Tibial nerve (tissue), 4 donors: ENCODE measurements around the gene THEM5. TPM values are rescaled to one million over a fixed set of nuclear protein-coding genes. Genes with fewer than 3 reads are reported as not detected.

ENCODE experiments used
- DNase-seq, 2 donors: peaks; one replicate each; pipeline ENCODE4 v3.0.0-alpha.2; 2019; ENCODE audit warnings: low spot score in 2 of 2
- H3K27ac ChIP-seq, 4 donors: fragments of 200-600 bp; sonication (generic) in 3 of 4; one replicate each; pipeline ENCODE4 v1.5.1; 2017 to 2019; ENCODE audit warnings: mild to moderate bottlenecking in 1 of 4
- H3K27me3 ChIP-seq, 2 donors: fragments of 200-600 bp; sonication (generic) in 1 of 2; one replicate each; pipeline versions ENCODE4 v1.5.1 to v1.6.0; 2017 to 2019
- H3K36me3 ChIP-seq, 3 donors: fragments of 200-600 bp; sonication (generic); one replicate each; pipeline ENCODE4 v1.5.1; 2018 to 2019
- H3K4me1 ChIP-seq, 4 donors: fragments of 200-600 bp; sonication (generic) in 3 of 4; one replicate each; pipeline ENCODE4 v1.5.1; 2017 to 2019
- H3K4me3 ChIP-seq, 4 donors: fragments of 200-600 bp; sonication (generic) in 3 of 4; one replicate each; pipeline ENCODE4 v1.5.1; 2017 to 2019; ENCODE audit warnings: mild to moderate bottlenecking in 1 of 4, moderate library complexity in 1 of 4
- H3K9me3 ChIP-seq, 4 donors: fragments of 200-600 bp; sonication (generic) in 3 of 4; one replicate each; pipeline ENCODE4 v1.5.1; 2017 to 2019
- EP300 ChIP-seq, 2 donors: sonication (generic); formaldehyde crosslinking; IDR thresholded peaks; one replicate each; pipeline ENCODE4 v1.6.1; 2017; ENCODE audit warnings: antibody characterized with exemption in 2 of 2, mild to moderate bottlenecking in 1 of 2
- POLR2A ChIP-seq, 2 donors: fragments of 450-650 bp; IDR thresholded peaks; one replicate each; pipeline ENCODE4 v1.6.1; 2017; ENCODE audit warnings: antibody characterized with exemption in 2 of 2, mild to moderate bottlenecking in 2 of 2, moderate library complexity in 2 of 2
- WGBS, 2 donors: methylation state at CpG; one replicate each; pipeline ENCODE4 v1.1.5; 2018; 5-methylcytosine and 5-hydroxymethylcytosine counted together
- total RNA-seq, 4 donors: library from RNA; depleted of rRNA; stranded (reverse); fragments of >200 nt; gene quantifications; one replicate each; pipeline ENCODE4 v1.1.0, GENCODE V29; 2016
- TF ChIP-seq, protein P1 (sequence below), 5 experiments: fragments of 200-600 bp in 3 of 5; fragments of 450-650 bp in 2 of 5; sonication (generic) in 3 of 5; IDR thresholded peaks; one replicate each; pipeline ENCODE4 v1.5.1; 2016 to 2019; ENCODE audit warnings: antibody characterized with exemption in 5 of 5, mild to moderate bottlenecking in 3 of 5, moderate library complexity in 2 of 5

THEM5 gene
- total RNA-seq, 4 donors from 2014 or later = not detected

- H3K27ac ChIP-seq = no peak overlapping the region
- no peaks in the 10 kb centered on the region for H3K36me3 ChIP-seq
- peaks cover 0 to 18% (median 0%) of the 10 kb centered on the region in 4 donors for H3K4me1 ChIP-seq
- DNase-seq = no peak
- H3K9me3 ChIP-seq = no peaks in the 10 kb centered on the region
- WGBS, 2 donors = 43 to 49% methylated on average over 9 of the region's 9 CpGs
- TF ChIP-seq, protein P1, sequence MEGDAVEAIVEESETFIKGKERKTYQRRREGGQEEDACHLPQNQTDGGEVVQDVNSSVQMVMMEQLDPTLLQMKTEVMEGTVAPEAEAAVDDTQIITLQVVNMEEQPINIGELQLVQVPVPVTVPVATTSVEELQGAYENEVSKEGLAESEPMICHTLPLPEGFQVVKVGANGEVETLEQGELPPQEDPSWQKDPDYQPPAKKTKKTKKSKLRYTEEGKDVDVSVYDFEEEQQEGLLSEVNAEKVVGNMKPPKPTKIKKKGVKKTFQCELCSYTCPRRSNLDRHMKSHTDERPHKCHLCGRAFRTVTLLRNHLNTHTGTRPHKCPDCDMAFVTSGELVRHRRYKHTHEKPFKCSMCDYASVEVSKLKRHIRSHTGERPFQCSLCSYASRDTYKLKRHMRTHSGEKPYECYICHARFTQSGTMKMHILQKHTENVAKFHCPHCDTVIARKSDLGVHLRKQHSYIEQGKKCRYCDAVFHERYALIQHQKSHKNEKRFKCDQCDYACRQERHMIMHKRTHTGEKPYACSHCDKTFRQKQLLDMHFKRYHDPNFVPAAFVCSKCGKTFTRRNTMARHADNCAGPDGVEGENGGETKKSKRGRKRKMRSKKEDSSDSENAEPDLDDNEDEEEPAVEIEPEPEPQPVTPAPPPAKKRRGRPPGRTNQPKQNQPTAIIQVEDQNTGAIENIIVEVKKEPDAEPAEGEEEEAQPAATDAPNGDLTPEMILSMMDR (IDR thresholded peaks at IDR 0.05) = no peak
- TF ChIP-seq POLR2A (IDR thresholded peaks at IDR 0.05) (no peak), EP300 (IDR thresholded peaks at IDR 0.05) (no peak)
- H3K4me3 ChIP-seq = no peak overlapping the region
- H3K27me3 ChIP-seq = no peaks in the 10 kb centered on the region
These were observed 25.7 kb downstream of the THEM5 start for GRCh38 chr1:151827853-151828252.

DNA sequence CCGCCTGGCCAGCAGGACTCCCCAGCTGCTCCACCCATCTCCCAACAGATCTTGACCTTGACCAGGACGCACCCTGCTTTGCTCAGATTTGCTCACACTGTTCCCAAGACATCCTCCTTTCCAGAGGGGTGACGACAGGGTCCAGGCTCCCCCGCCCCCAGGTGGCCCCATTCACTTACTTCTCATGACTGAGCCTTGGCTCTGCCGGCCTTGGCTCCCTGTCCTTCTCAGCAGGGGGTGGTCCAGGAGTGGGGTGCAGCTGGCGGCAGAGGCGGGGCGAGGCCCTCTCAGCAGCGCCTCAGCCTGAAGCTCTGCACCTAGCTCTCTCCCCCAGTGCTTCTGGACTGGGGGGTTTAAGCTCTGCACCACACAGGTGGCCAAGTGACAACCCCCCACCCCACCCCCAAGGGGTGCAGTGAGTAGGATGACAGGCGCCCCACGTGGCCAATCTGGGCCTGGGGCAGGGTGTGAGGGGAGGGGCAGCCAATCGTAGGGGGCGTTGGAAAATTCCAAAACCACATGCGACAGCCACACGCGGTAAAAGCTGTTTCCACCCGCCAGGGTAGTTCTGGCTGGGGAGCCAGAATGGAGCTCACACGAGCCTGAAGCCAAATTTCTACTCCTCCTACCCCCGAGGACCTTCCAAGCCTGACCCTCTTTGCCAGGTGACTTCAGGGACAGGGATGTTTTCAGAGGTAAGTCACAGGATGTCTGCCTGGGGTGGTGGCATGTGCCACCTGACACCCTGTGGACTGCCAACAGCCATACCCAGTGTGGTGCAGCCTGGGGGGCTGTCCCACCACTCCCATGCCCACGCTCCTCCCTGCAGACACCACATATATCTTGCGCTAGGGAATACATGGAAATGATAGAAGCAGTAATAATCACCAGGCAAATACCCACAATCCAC, 27.5 kb downstream of the THEM5 start:
- H3K27me3 ChIP-seq = peaks cover 0 to 4% of the 10 kb centered on the region in 2 donors
- H3K4me1 ChIP-seq = peaks cover 0 to 18% (median 0%) of the 10 kb centered on the region in 4 donors
- H3K9me3 ChIP-seq = no peaks in the 10 kb centered on the region
- TF ChIP-seq, protein P1 (IDR thresholded peaks at IDR 0.05) = no peak
- no peak for TF ChIP-seq POLR2A (IDR thresholded peaks at IDR 0.05)
- TF ChIP-seq EP300 (IDR thresholded peaks at IDR 0.05) = no peak
- no peaks in the 10 kb centered on the region for H3K36me3 ChIP-seq
- no peak for DNase-seq
- WGBS, 2 donors = 63 to 64% methylated on average over 11 to 21 of the region's 21 CpGs
- no peak overlapping the region for H3K4me3 ChIP-seq
- H3K27ac ChIP-seq = no peak overlapping the region

- 39 to 57% methylated on average over 7 to 9 of the region's 9 CpGs for WGBS, 2 donors
- no peak overlapping the region for H3K4me3 ChIP-seq
- no peak for DNase-seq
- TF ChIP-seq, protein P1 (IDR thresholded peaks at IDR 0.05) = no peak
- no peak for TF ChIP-seq EP300 (IDR thresholded peaks at IDR 0.05)
- no peak for TF ChIP-seq POLR2A (IDR thresholded peaks at IDR 0.05)
- no peaks in the 10 kb centered on the region for H3K36me3 ChIP-seq
- H3K4me1 ChIP-seq = peaks cover 0 to 18% (median 0%) of the 10 kb centered on the region in 4 donors
- no peak overlapping the region for H3K27ac ChIP-seq
- H3K27me3 ChIP-seq = peaks cover 0 to 4% of the 10 kb centered on the region in 2 donors
- H3K9me3 ChIP-seq = no peaks in the 10 kb centered on the region
These were observed 28.3 kb downstream of the THEM5 start for GRCh38 chr1:151825204-151825603.

DNA sequence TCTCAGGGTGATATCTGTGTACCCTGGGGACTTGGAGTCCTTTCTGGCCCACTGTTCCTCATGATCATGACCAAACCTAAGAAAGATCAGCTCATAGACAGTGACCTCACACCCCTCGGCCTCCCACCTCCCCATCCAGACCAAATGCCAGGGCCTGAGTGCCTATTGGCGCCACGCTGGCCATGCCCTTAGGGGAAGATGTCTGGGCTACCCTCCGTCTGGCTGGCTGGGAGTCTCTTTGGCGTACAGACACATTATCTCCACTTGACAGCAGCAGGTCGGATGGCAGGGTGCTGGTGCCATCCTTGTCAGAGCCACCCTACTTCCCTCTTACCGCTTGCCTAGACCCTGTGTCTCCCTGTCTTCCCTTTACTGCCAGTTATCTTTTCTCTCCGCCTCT, 30.3 kb downstream of the THEM5 start:
- Histone ChIP-seq H3K36me3 (no peaks in the 10 kb centered on the region), H3K4me1 (peaks cover 0 to 4% (median 0%) of the 10 kb centered on the region in 4 donors), H3K27me3 (peaks cover 0 to 4% of the 10 kb centered on the region in 2 donors), H3K4me3 (no peak overlapping the region), H3K27ac (no peak overlapping the region), H3K9me3 (no peaks in the 10 kb centered on the region)
- DNase-seq = no peak
- TF ChIP-seq, protein P1 (IDR thresholded peaks at IDR 0.05) = no peak
- no peak for TF ChIP-seq POLR2A (IDR thresholded peaks at IDR 0.05)
- TF ChIP-seq EP300 (IDR thresholded peaks at IDR 0.05) = no peak
- 73 to 88% methylated on average over 8 of the region's 8 CpGs for WGBS, 2 donors

DNA sequence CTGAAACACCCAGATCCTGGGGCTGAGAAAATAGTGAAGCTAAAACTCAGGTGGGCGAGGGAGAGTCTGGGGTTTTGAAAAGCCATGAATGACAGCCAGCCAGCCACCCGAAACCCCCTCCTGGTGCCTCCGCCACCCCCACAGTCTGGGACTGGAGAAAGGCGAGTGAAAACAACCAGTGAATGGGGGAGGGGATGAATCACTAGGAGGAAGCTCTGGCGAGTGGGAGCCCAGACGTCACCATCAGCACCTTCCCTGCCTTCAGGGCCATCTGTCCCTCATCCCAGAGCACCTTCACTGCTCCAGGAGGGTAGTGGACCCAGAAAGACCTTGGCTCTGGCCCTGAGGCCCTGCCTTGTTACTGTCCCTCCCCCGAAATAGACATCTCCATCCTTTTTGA, 31.1 kb downstream of the THEM5 start:
- no peak for TF ChIP-seq EP300 (IDR thresholded peaks at IDR 0.05)
- TF ChIP-seq, protein P1 (IDR thresholded peaks at IDR 0.05) = no peak
- no peak for TF ChIP-seq POLR2A (IDR thresholded peaks at IDR 0.05)
- Histone ChIP-seq H3K4me1 (no peaks in the 10 kb centered on the region), H3K36me3 (no peaks in the 10 kb centered on the region), H3K27me3 (peaks cover 0 to 4% of the 10 kb centered on the region in 2 donors), H3K27ac (no peak overlapping the region), H3K4me3 (no peak overlapping the region), H3K9me3 (no peaks in the 10 kb centered on the region)
- DNase-seq = no peak
- WGBS, 2 donors = 36 to 51% methylated on average over 7 of the region's 7 CpGs
